WTC11 (cell line): ENCODE results near the gene EEIG1. TPM values are rescaled to one million over a fixed set of nuclear protein-coding genes. Genes with fewer than 3 reads are reported as not detected.

Experiments
- ATAC-seq: fragments of 200-7000 bp; cut with Tn5 transposase; 2 replicates; pipeline ENCODE4 v1.10.0; 2021; ENCODE audit warnings: mild to moderate bottlenecking, moderate library complexity
- CTCF ChIA-PET: fragments of 300-600 bp; sonication (Branson Sonifier 250); formaldehyde crosslinking; loops from one replicate; lab custom pipeline; 2021; ENCODE audit warnings: antibody characterized with exemption; lab: Charles Lee
- POLR2A ChIA-PET: fragments of 350-600 bp; sonication (Branson Sonifier 250); formaldehyde crosslinking; loops from one replicate; lab custom pipeline; 2021; ENCODE audit warnings: antibody characterized with exemption; lab: Charles Lee
- DNase-seq: peaks from one replicate; pipeline ENCODE4 v3.0.0; 2021; ENCODE audit warnings: low spot score
- H3K27ac Mint-ChIP-seq: 2 replicates; pipeline ENCODE4 v1.8.0; 2021; ENCODE audit warnings: mixed read lengths
- H3K27me3 Mint-ChIP-seq: 2 replicates; pipeline ENCODE4 v1.8.0; 2021; ENCODE audit warnings: low read depth, mild to moderate bottlenecking, moderate library complexity, mixed read lengths
- H3K36me3 Mint-ChIP-seq: 2 replicates; pipeline ENCODE4 v1.8.0; 2021; ENCODE audit warnings: mixed read lengths
- H3K4me1 Mint-ChIP-seq: 2 replicates; pipeline ENCODE4 v1.8.0; 2022; ENCODE audit warnings: mixed read lengths
- H3K4me3 Mint-ChIP-seq: 2 replicates; pipeline ENCODE4 v1.8.0; 2021; ENCODE audit warnings: mild to moderate bottlenecking, moderate library complexity, mixed read lengths
- H3K9me3 Mint-ChIP-seq: 2 replicates; pipeline ENCODE4 v1.8.0; 2021; ENCODE audit warnings: mixed read lengths
- CREB1 ChIP-seq: sonication (generic); formaldehyde crosslinking; IDR thresholded peaks from 2 replicates; pipeline ENCODE4 v1.8.0; 2023; ENCODE audit warnings: mild to moderate bottlenecking, missing genetic modification reagents
- GABPB1 ChIP-seq: sonication (generic); formaldehyde crosslinking; IDR thresholded peaks from 2 replicates; pipeline ENCODE4 v1.8.1; 2023; ENCODE audit warnings: mild to moderate bottlenecking, missing genetic modification reagents
- GRHL2 ChIP-seq: fragments of 250-450 bp; sonication (Bioruptor Pico); IDR thresholded peaks from 2 replicates; pipeline ENCODE4 v1.8.0; 2022; ENCODE audit warnings: mild to moderate bottlenecking, moderate library complexity; ENCODE audit not compliant: insufficient replicate concordance, severe bottlenecking
- IRF2 ChIP-seq: sonication (generic); formaldehyde crosslinking; IDR thresholded peaks from 2 replicates; pipeline ENCODE4 v1.8.0; 2022; ENCODE audit warnings: low read depth, missing genetic modification reagents, borderline replicate concordance
- NFATC4 ChIP-seq: fragments of 250-450 bp; sonication (Bioruptor Pico); IDR thresholded peaks from 2 replicates; pipeline ENCODE4 v1.9.0; 2021; ENCODE audit warnings: mild to moderate bottlenecking
- NFE2L1 ChIP-seq: sonication (generic); formaldehyde crosslinking; IDR thresholded peaks from 2 replicates; pipeline ENCODE4 v1.8.1; 2023; ENCODE audit warnings: missing genetic modification reagents
- SMAD3 ChIP-seq: sonication (generic); formaldehyde crosslinking; IDR thresholded peaks from 2 replicates; pipeline ENCODE4 v1.8.0; 2022; ENCODE audit warnings: missing genetic modification reagents, mild to moderate bottlenecking, borderline replicate concordance
- SOX15 ChIP-seq: fragments of 250-450 bp; sonication (Bioruptor Pico); IDR thresholded peaks from 2 replicates; pipeline ENCODE4 v1.9.0; 2021; ENCODE audit warnings: mild to moderate bottlenecking
- ZNF138 ChIP-seq: sonication (generic); formaldehyde crosslinking; conservative IDR thresholded peaks from 2 replicates; pipeline ENCODE4 v1.8.1; 2022; ENCODE audit warnings: mild to moderate bottlenecking, moderate library complexity, missing genetic modification reagents
- ZNF263 ChIP-seq: sonication (generic); formaldehyde crosslinking; IDR thresholded peaks from 2 replicates; pipeline ENCODE4 v1.8.1; 2022; ENCODE audit warnings: low read depth, mild to moderate bottlenecking, moderate library complexity, missing genetic modification reagents
- ZNF317 ChIP-seq: sonication (generic); formaldehyde crosslinking; IDR thresholded peaks from 2 replicates; pipeline ENCODE4 v1.8.1; 2023; ENCODE audit warnings: low read depth, mild to moderate bottlenecking, moderate library complexity, missing genetic modification reagents, borderline replicate concordance
- ZNF396 ChIP-seq: fragments of 250-450 bp; sonication (Bioruptor Pico); IDR thresholded peaks from 2 replicates; pipeline ENCODE4 v1.8.0; 2021; ENCODE audit warnings: mild to moderate bottlenecking, moderate library complexity, borderline replicate concordance
- total RNA-seq: library from RNA; stranded (reverse); gene quantifications from 3 replicates; pipeline ENCODE4 v1.2.3, GENCODE V29; 2021
- TF ChIP-seq, protein P1 (sequence below): sonication (generic); formaldehyde crosslinking; IDR thresholded peaks from 2 replicates; pipeline ENCODE4 v1.8.0; 2022; ENCODE audit warnings: mild to moderate bottlenecking, missing genetic modification reagents
- TF ChIP-seq, protein P2 (sequence below): sonication (generic); formaldehyde crosslinking; IDR thresholded peaks from 2 replicates; pipeline ENCODE4 v1.8.0; 2022; ENCODE audit warnings: missing genetic modification reagents
- TF ChIP-seq, protein P3 (sequence below): fragments of 250-450 bp; sonication (Bioruptor Pico); IDR thresholded peaks from 2 replicates; pipeline ENCODE4 v1.9.0; 2021; ENCODE audit warnings: mild to moderate bottlenecking
- TF ChIP-seq, protein P4 (sequence below): sonication (generic); formaldehyde crosslinking; IDR thresholded peaks from 2 replicates; pipeline ENCODE4 v1.8.1; 2022; ENCODE audit warnings: mild to moderate bottlenecking, missing genetic modification reagents, moderate library complexity, borderline replicate concordance
- TF ChIP-seq, protein P5 (sequence below): sonication (generic); formaldehyde crosslinking; IDR thresholded peaks from 2 replicates; pipeline ENCODE4 v1.8.0; 2023; ENCODE audit warnings: missing genetic modification reagents
- TF ChIP-seq, protein P6 (sequence below): fragments of 250-450 bp; sonication (Bioruptor Pico); IDR thresholded peaks from 2 replicates; pipeline ENCODE4 v1.8.0; 2021; ENCODE audit warnings: mild to moderate bottlenecking
- TF ChIP-seq, protein P7 (sequence below): sonication (generic); formaldehyde crosslinking; IDR thresholded peaks from 2 replicates; pipeline ENCODE4 v1.8.1; 2023; ENCODE audit warnings: mild to moderate bottlenecking, missing genetic modification reagents, moderate library complexity

Gene EEIG1
- total RNA-seq, 1 experiment from 2014 or later: 66.4 TPM

DNA sequence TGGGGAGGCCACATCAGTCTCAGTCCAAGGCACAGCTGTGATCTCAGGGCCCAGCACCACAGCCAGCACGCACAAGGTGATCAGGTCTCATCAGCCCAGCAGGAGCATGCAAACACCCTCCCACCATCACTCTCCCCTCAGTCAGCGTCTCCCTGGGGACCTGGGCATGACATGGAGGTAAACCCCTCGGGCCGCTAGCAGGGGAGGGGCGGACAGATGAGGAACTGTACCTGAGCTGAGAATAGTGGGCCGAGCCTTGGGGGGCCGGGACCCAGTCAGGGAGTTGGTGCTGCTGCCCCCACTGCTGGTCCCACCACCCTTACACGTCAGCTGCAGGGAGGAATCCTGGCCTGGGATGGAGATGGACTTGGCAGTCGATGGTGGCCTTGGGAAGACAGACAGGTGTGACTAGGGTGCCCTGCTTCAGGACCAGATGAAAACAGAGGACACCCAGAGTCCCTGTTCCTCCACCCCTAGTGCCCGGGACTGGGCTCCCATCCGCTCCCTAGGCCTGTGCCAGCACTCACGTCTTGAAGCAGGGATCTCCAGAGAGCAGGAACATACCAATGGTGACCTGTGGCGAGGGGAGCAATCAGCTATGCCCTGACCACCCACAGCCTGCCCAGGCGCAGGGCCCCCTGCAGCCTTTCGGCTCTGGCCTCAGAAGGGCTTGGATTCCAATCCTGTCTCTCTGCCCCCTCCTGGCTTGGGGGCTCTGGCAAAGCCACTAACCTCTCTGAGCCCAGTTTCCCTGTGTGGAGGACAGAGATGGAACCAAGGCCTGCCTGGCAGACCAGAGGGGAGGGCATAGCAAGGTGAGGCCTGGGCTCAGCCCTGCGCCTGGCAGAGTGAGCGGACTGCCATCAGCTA, 32.7 kb downstream of the EEIG1 start (continued):
- TF ChIP-seq ZNF138 (CRISPR knock-in tag) (no peak), ZNF396 (CRISPR knock-in tag) (no peak), ZNF263 (no peak)

DNA sequence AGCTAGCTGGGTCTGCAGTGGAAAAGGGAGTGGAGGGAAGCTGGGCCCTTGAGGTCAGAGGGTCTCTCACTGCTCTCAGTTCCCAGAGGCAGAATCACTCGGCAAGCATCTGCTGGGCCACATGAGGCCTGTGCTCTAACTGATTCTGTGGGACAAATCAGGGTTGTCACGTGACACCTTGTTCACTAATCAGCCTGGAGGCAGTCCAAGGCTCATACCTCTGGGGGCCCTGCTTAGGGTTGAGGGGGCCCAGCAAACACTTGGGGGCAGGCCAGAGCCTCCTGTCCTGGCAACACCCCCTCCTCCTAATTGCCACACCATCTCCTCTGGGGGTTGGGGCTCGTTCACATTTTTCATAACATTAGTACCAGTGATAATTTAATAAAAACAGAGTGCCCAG, 34.1 kb downstream of the EEIG1 start:
- ChIA-PET CTCF (interaction anchor here (1.3 to 1.4 kb wide), 2 partner anchors 9 to 171 kb away, joined by 4 to 5 read pairs; no protein-coding TSS in a partner anchor), POLR2A (no interaction called here)

DNA sequence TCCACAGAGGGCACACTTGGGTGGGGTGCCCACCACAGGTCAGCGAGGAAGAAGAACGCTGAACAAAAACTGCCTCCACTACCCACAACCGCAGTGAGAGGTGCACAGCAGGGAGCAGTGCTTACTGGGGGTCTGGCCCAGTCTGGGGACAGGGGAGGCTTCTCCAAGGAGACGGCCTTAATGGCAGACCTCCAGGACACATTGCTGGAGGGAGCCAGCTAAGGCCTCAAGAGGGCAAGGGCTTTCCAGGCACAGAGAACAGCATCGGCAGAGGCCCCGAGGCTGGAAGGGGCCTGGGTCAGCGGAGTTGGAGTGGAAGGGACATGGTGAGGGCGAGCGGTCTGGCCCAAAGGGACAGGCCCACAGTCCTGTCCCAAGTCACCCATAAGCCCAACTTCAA, 34.8 kb downstream of the EEIG1 start:
- ATAC-seq (no peak), DNase-seq (no peak)
- Mint-ChIP-seq H3K27ac (0 out of 2 replicates have a peak overlapping the region, but pooled peaks have one; percentile 36), H3K4me3 (no peak overlapping the region), H3K9me3 (no peaks in the 10 kb centered on the region), H3K4me1 (peaks cover 22% of the 10 kb centered on the region), H3K36me3 (peaks cover 5% of the 10 kb centered on the region; the same call in 1 of the 2 replicates), H3K27me3 (no peaks in the 10 kb centered on the region)
- ChIA-PET POLR2A (no interaction called here), CTCF (interaction anchor here (1.4 kb wide), 1 partner anchor 10 kb away, joined by 5 read pairs; no protein-coding TSS in a partner anchor)
- TF ChIP-seq, protein P1, sequence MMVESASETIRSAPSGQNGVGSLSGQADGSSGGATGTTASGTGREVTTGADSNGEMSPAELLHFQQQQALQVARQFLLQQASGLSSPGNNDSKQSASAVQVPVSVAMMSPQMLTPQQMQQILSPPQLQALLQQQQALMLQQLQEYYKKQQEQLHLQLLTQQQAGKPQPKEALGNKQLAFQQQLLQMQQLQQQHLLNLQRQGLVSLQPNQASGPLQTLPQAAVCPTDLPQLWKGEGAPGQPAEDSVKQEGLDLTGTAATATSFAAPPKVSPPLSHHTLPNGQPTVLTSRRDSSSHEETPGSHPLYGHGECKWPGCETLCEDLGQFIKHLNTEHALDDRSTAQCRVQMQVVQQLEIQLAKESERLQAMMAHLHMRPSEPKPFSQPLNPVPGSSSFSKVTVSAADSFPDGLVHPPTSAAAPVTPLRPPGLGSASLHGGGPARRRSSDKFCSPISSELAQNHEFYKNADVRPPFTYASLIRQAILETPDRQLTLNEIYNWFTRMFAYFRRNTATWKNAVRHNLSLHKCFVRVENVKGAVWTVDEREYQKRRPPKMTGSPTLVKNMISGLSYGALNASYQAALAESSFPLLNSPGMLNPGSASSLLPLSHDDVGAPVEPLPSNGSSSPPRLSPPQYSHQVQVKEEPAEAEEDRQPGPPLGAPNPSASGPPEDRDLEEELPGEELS (CRISPR knock-in tag): no peak
- TF ChIP-seq, protein P2, sequence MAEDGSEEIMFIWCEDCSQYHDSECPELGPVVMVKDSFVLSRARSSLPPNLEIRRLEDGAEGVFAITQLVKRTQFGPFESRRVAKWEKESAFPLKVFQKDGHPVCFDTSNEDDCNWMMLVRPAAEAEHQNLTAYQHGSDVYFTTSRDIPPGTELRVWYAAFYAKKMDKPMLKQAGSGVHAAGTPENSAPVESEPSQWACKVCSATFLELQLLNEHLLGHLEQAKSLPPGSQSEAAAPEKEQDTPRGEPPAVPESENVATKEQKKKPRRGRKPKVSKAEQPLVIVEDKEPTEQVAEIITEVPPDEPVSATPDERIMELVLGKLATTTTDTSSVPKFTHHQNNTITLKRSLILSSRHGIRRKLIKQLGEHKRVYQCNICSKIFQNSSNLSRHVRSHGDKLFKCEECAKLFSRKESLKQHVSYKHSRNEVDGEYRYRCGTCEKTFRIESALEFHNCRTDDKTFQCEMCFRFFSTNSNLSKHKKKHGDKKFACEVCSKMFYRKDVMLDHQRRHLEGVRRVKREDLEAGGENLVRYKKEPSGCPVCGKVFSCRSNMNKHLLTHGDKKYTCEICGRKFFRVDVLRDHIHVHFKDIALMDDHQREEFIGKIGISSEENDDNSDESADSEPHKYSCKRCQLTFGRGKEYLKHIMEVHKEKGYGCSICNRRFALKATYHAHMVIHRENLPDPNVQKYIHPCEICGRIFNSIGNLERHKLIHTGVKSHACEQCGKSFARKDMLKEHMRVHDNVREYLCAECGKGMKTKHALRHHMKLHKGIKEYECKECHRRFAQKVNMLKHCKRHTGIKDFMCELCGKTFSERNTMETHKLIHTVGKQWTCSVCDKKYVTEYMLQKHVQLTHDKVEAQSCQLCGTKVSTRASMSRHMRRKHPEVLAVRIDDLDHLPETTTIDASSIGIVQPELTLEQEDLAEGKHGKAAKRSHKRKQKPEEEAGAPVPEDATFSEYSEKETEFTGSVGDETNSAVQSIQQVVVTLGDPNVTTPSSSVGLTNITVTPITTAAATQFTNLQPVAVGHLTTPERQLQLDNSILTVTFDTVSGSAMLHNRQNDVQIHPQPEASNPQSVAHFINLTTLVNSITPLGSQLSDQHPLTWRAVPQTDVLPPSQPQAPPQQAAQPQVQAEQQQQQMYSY (CRISPR knock-in tag): no peak
- TF ChIP-seq GRHL2 (CRISPR knock-in tag) (no peak), NFATC4 (CRISPR knock-in tag) (no peak), GABPB1 (CRISPR knock-in tag) (no peak), ZNF317 (CRISPR knock-in tag) (no peak), SOX15 (CRISPR knock-in tag) (no peak), IRF2 (CRISPR knock-in tag) (no peak), SMAD3 (no peak), NFE2L1 (CRISPR knock-in tag) (no peak)
- TF ChIP-seq, protein P3, sequence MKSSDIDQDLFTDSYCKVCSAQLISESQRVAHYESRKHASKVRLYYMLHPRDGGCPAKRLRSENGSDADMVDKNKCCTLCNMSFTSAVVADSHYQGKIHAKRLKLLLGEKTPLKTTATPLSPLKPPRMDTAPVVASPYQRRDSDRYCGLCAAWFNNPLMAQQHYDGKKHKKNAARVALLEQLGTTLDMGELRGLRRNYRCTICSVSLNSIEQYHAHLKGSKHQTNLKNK: no peak
- TF ChIP-seq, protein P4, sequence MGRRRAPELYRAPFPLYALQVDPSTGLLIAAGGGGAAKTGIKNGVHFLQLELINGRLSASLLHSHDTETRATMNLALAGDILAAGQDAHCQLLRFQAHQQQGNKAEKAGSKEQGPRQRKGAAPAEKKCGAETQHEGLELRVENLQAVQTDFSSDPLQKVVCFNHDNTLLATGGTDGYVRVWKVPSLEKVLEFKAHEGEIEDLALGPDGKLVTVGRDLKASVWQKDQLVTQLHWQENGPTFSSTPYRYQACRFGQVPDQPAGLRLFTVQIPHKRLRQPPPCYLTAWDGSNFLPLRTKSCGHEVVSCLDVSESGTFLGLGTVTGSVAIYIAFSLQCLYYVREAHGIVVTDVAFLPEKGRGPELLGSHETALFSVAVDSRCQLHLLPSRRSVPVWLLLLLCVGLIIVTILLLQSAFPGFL (CRISPR knock-in tag): no peak
- TF ChIP-seq, protein P5, sequence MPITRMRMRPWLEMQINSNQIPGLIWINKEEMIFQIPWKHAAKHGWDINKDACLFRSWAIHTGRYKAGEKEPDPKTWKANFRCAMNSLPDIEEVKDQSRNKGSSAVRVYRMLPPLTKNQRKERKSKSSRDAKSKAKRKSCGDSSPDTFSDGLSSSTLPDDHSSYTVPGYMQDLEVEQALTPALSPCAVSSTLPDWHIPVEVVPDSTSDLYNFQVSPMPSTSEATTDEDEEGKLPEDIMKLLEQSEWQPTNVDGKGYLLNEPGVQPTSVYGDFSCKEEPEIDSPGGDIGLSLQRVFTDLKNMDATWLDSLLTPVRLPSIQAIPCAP (CRISPR knock-in tag): no peak
- TF ChIP-seq, protein P6, sequence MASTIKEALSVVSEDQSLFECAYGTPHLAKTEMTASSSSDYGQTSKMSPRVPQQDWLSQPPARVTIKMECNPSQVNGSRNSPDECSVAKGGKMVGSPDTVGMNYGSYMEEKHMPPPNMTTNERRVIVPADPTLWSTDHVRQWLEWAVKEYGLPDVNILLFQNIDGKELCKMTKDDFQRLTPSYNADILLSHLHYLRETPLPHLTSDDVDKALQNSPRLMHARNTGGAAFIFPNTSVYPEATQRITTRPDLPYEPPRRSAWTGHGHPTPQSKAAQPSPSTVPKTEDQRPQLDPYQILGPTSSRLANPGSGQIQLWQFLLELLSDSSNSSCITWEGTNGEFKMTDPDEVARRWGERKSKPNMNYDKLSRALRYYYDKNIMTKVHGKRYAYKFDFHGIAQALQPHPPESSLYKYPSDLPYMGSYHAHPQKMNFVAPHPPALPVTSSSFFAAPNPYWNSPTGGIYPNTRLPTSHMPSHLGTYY: no peak

More for the DNA sequence above, 34.1 kb downstream of the EEIG1 start:
- Mint-ChIP-seq H3K27ac (peak overlapping the region; percentile 60; the same call in 1 of the 2 replicates), H3K36me3 (peaks cover 5% of the 10 kb centered on the region; the same call in 1 of the 2 replicates), H3K9me3 (no peaks in the 10 kb centered on the region), H3K27me3 (no peaks in the 10 kb centered on the region), H3K4me1 (peaks cover 20% of the 10 kb centered on the region), H3K4me3 (no peak overlapping the region)
- no peak for ATAC-seq
- TF ChIP-seq, protein P4 (CRISPR knock-in tag): no peak
- TF ChIP-seq, protein P7, sequence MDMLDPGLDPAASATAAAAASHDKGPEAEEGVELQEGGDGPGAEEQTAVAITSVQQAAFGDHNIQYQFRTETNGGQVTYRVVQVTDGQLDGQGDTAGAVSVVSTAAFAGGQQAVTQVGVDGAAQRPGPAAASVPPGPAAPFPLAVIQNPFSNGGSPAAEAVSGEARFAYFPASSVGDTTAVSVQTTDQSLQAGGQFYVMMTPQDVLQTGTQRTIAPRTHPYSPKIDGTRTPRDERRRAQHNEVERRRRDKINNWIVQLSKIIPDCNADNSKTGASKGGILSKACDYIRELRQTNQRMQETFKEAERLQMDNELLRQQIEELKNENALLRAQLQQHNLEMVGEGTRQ (CRISPR knock-in tag): 0 out of 2 replicates have a peak, but pooled peaks have one; percentile 32
- TF ChIP-seq CREB1 (CRISPR knock-in tag): no peak
- DNase-seq: no peak
